Tibial nerve (tissue), 4 donors: Measurements from ENCODE around the gene MAP3K12.

Experiments used
- CTCF ChIP-seq, 5 experiments: fragments of 200-600 bp in 3 of 5; fragments of 450-650 bp in 2 of 5; sonication (generic) in 3 of 5; IDR thresholded peaks; one replicate each; pipeline ENCODE4 v1.5.1; 2016 to 2019; ENCODE audit warnings: antibody characterized with exemption in 5 of 5, mild to moderate bottlenecking in 3 of 5, moderate library complexity in 2 of 5
- EP300 ChIP-seq, 2 donors: sonication (generic); formaldehyde crosslinking; IDR thresholded peaks; one replicate each; pipeline ENCODE4 v1.6.1; 2017; ENCODE audit warnings: antibody characterized with exemption in 2 of 2, mild to moderate bottlenecking in 1 of 2
- POLR2A ChIP-seq, 2 donors: fragments of 450-650 bp; IDR thresholded peaks; one replicate each; pipeline ENCODE4 v1.6.1; 2017; ENCODE audit warnings: antibody characterized with exemption in 2 of 2, mild to moderate bottlenecking in 2 of 2, moderate library complexity in 2 of 2

- TF ChIP-seq EP300 (IDR thresholded peaks at IDR 0.05) (no peak), POLR2A (IDR thresholded peaks at IDR 0.05) (no peak), CTCF (IDR thresholded peaks at IDR 0.05) (no peak)
Measured at GRCh38 chr12:53530920-53531319, 31.7 kb upstream of the MAP3K12 start.
